CD4-positive, alpha-beta T cell (primary cell): Measurements from ENCODE around the gene RB1. TPM values are rescaled to one million over a fixed set of nuclear protein-coding genes. Genes with fewer than 3 reads are reported as not detected.
"Not testable (repeated sequence)": the region's sequence is repeated elsewhere in the genome, so short reads cannot be mapped to it uniquely, and the experiment has no call there.

Experiments used
- ATAC-seq: fragments of 200-7000 bp; cut with Tn5 transposase; one replicate; pipeline ENCODE4 v1.10.0; 2022; ENCODE audit warnings: mild to moderate bottlenecking; ENCODE audit not compliant: poor library complexity
- CTCF ChIA-PET: fragments of 350-600 bp; sonication (Branson Sonifier 250); formaldehyde crosslinking; loops from one replicate; lab custom pipeline; 2021; ENCODE audit warnings: antibody characterized with exemption, inconsistent platforms; lab: Charles Lee
- POLR2A ChIA-PET: fragments of 350-600 bp; sonication (Branson Sonifier 250); formaldehyde crosslinking; loops from one replicate; lab custom pipeline; 2021; ENCODE audit warnings: antibody characterized with exemption, inconsistent platforms; lab: Charles Lee
- DNase-seq, 14 experiments: peaks; one replicate each; pipeline ENCODE4 v3.0.0-alpha.2; 2013 to 2020; ENCODE audit warnings: mixed read lengths in 2 of 14
- H3K27ac ChIP-seq, 2 donors: one replicate each; pipeline versions ENCODE4 v1.5.1 to v1.7.0; 2013; ENCODE audit warnings: low read length in 2 of 2, low read depth in 1 of 2, mild to moderate bottlenecking in 1 of 2
- H3K27me3 ChIP-seq, 2 experiments: 1 replicate in 1 of 2; 2 replicates in 1 of 2; pipeline versions ENCODE4 v1.6.1 to v1.7.0; 2013; ENCODE audit warnings: low read length in 2 of 2, control low read depth in 1 of 2, mild to moderate bottlenecking in 1 of 2, moderate library complexity in 1 of 2; ENCODE audit not compliant: insufficient read depth in 2 of 2, control insufficient read depth in 1 of 2
- H3K36me3 ChIP-seq: one replicate; pipeline ENCODE4 v1.6.1; 2013; ENCODE audit warnings: low read length, control low read depth; ENCODE audit not compliant: insufficient read depth
- H3K4me1 ChIP-seq: one replicate; pipeline ENCODE4 v1.6.1; 2013; ENCODE audit warnings: low read length, control low read depth; ENCODE audit not compliant: insufficient read depth
- H3K4me3 ChIP-seq: one replicate; pipeline ENCODE4 v1.5.1; 2013; ENCODE audit warnings: mild to moderate bottlenecking, low read length, moderate library complexity
- H3K9me3 ChIP-seq, 2 experiments: 1 replicate in 1 of 2; 2 replicates in 1 of 2; pipeline versions ENCODE4 v1.6.1 to v1.7.0; 2013; ENCODE audit warnings: low read length in 2 of 2, mild to moderate bottlenecking in 2 of 2, control low read depth in 1 of 2, moderate library complexity in 1 of 2; ENCODE audit not compliant: control insufficient read depth in 1 of 2, insufficient read depth in 1 of 2
- H3K27ac Mint-ChIP-seq: one replicate; pipeline ENCODE4 v1.8.0; 2020; ENCODE audit warnings: mixed read lengths
- H3K27me3 Mint-ChIP-seq: one replicate; pipeline ENCODE4 v1.8.0; 2021; ENCODE audit warnings: mixed read lengths
- H3K36me3 Mint-ChIP-seq: one replicate; pipeline ENCODE4 v1.8.0; 2021; ENCODE audit warnings: low read depth, mixed read lengths
- H3K4me1 Mint-ChIP-seq: one replicate; pipeline ENCODE4 v1.8.0; 2021; ENCODE audit warnings: low read depth, mixed read lengths
- H3K4me3 Mint-ChIP-seq: one replicate; pipeline ENCODE4 v1.8.0; 2020; ENCODE audit warnings: mild to moderate bottlenecking, mixed read lengths
- H3K9me3 Mint-ChIP-seq: one replicate; pipeline ENCODE4 v1.8.0; 2020; ENCODE audit warnings: mixed read lengths
- intact Hi-C, 2 experiments: fragments of 100-400 bp; cut with DNase I in 1 of 2; cut with micrococcal nuclease in 1 of 2; formaldehyde crosslinking; loops; one replicate each; pipeline versions ENCODE4 v1.15.1 to v1.9.0; 2023 to 2025; cut with DNase I, micrococcal nuclease
- total RNA-seq, 174 experiments: library from RNA in 2 of 174; stranded (reverse) in 2 of 174; gene quantifications; one replicate each; pipeline ENCODE4 v1.2.3 and lab custom pipeline; 2021 to 2026
- TF ChIP-seq, protein P1 (sequence below): fragments of 200-600 bp; IDR thresholded peaks from one replicate; pipeline ENCODE4 v1.8.0; 2022; ENCODE audit warnings: antibody characterized with exemption, mild to moderate bottlenecking

Gene RB1
- total RNA-seq, 2 experiments from 2014 or later = 14.9 to 18.4 TPM

DNA sequence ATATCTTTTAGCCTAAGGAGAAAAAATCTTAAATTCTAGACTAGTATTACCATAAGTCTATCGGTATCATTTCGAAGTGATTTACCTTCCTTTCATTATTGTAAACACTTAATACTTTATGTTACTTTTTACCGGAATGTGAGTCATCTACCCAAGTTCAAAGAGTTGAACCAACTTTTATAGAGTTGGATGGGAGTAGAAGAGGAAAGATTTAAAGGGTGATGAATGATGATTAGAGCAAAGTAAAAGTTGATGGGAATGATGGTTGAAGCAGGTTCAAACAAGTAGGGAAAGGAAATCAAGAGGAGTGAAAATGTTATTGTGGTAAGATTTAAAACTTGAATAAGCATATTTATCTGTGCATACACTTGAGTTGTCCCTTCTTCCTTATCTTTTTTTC is 120.7 kb downstream of the RB1 start:
- intact Hi-C loops = no loop called here
- Histone ChIP-seq H3K27me3 (no peaks in the 10 kb centered on the region), H3K4me3 (no peak overlapping the region), H3K27ac (no peak overlapping the region), H3K4me1 (peaks cover 2% of the 10 kb centered on the region), H3K36me3 (no peaks in the 10 kb centered on the region), H3K9me3 (no peaks in the 10 kb centered on the region)
- H3K36me3 Mint-ChIP-seq = peaks cover 5% of the 10 kb centered on the region
- no peak for DNase-seq
- TF ChIP-seq, protein P1, sequence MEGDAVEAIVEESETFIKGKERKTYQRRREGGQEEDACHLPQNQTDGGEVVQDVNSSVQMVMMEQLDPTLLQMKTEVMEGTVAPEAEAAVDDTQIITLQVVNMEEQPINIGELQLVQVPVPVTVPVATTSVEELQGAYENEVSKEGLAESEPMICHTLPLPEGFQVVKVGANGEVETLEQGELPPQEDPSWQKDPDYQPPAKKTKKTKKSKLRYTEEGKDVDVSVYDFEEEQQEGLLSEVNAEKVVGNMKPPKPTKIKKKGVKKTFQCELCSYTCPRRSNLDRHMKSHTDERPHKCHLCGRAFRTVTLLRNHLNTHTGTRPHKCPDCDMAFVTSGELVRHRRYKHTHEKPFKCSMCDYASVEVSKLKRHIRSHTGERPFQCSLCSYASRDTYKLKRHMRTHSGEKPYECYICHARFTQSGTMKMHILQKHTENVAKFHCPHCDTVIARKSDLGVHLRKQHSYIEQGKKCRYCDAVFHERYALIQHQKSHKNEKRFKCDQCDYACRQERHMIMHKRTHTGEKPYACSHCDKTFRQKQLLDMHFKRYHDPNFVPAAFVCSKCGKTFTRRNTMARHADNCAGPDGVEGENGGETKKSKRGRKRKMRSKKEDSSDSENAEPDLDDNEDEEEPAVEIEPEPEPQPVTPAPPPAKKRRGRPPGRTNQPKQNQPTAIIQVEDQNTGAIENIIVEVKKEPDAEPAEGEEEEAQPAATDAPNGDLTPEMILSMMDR = no peak
- ATAC-seq = no peak
- H3K9me3 Mint-ChIP-seq = peaks cover 7% of the 10 kb centered on the region
- no peak overlapping the region for H3K4me3 Mint-ChIP-seq
- ChIA-PET CTCF (no interaction called here), POLR2A (no interaction called here)
- H3K27ac Mint-ChIP-seq = no peak overlapping the region
- peaks cover 7% of the 10 kb centered on the region for H3K4me1 Mint-ChIP-seq
- no peaks in the 10 kb centered on the region for H3K27me3 Mint-ChIP-seq

DNA sequence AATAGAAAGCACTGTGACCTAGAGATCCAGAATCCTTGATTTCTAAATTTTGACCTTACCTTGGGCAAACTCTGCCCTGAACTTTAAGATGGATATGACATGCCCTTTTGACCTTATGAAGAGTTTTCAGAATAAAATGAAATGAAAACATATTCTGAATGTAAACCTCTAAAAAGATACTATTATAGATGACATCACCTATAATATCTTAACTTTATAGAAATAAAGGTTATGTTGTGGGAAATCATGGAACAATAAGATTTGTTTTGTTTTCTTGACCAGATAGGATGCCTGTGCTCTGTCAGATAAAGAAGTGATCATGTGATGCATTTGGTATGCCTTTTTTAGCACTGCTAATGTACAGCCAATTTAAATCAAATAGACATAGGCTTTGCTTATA is 122.5 kb downstream of the RB1 start:
- ATAC-seq (no peak), DNase-seq (no peak)
- H3K36me3 ChIP-seq = no peaks in the 10 kb centered on the region
- TF ChIP-seq, protein P1 = no peak
- H3K9me3 ChIP-seq = no peaks in the 10 kb centered on the region
- H3K9me3 Mint-ChIP-seq = peaks cover 2% of the 10 kb centered on the region
- peaks cover 23% of the 10 kb centered on the region for H3K4me1 Mint-ChIP-seq
- no peak overlapping the region for H3K27ac Mint-ChIP-seq
- H3K27ac ChIP-seq = no peak overlapping the region
- H3K4me3 Mint-ChIP-seq = no peak overlapping the region
- no peaks in the 10 kb centered on the region for H3K27me3 ChIP-seq
- no peaks in the 10 kb centered on the region for H3K27me3 Mint-ChIP-seq
- POLR2A ChIA-PET = no interaction called here
- H3K36me3 Mint-ChIP-seq = peaks cover 5% of the 10 kb centered on the region
- H3K4me1 ChIP-seq = peaks cover 6% of the 10 kb centered on the region
- H3K4me3 ChIP-seq = no peak overlapping the region
- intact Hi-C loops = no loop called here
- CTCF ChIA-PET = no interaction called here

DNA sequence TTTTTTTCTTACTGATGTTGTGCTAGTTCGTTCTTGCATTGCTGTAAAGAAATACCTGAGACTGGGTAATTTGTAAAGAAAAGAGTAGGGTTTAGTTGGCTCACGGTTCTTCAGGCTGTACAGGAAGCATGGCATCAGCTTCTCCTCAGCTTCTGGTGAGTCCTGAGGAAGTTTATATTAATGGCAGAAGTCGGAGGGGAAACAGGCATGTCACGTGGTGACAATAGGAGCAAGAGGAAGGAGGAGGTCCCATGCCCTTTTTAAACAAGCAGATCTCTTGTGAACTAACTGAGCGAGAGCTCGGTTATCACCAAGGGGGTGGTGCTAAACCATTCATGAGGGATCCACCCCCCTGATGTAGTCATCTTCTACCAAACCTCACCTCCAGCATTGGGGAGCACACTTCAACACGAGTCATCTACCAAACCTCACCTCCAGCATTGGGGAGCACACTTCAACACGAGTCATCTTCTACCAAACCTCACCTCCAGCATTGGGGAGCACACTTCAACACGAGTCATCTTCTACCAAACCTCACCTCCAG is 123.3 kb downstream of the RB1 start:
- H3K9me3 ChIP-seq, H3K27me3 ChIP-seq, intact Hi-C loops, DNase-seq, H3K4me3 ChIP-seq, H3K27me3 Mint-ChIP-seq, CTCF ChIA-PET, ATAC-seq, H3K27ac ChIP-seq, H3K4me1 ChIP-seq, H3K9me3 Mint-ChIP-seq, H3K27ac Mint-ChIP-seq, H3K36me3 ChIP-seq, H3K4me3 Mint-ChIP-seq, H3K36me3 Mint-ChIP-seq: not testable (repeated sequence)
- H3K4me1 Mint-ChIP-seq = peaks cover 31% of the 10 kb centered on the region
- POLR2A ChIA-PET = interaction anchor here (0.8 kb wide), 1 partner anchor 10 kb away, joined by 3 read pairs; no protein-coding TSS in a partner anchor

GRCh38 chr13:48429036-48429435 is 125.5 kb downstream of the RB1 start:
- intact Hi-C loops = no loop called here
- TF ChIP-seq, protein P1 = no peak
- Mint-ChIP-seq H3K27ac (no peak overlapping the region), H3K27me3 (no peaks in the 10 kb centered on the region), H3K9me3 (no peaks in the 10 kb centered on the region), H3K36me3 (peaks cover 5% of the 10 kb centered on the region), H3K4me1 (peaks cover 38% of the 10 kb centered on the region), H3K4me3 (no peak overlapping the region)
- ATAC-seq (no peak), DNase-seq (no peak)
- no peaks in the 10 kb centered on the region for H3K9me3 ChIP-seq
- POLR2A ChIA-PET = interaction anchor here (1.3 to 1.8 kb wide), 2 partner anchors 16 to 53 kb away, joined by 3 to 4 read pairs; partner anchors contain the start of gene LPAR6
- no peak overlapping the region for H3K4me3 ChIP-seq
- H3K27ac ChIP-seq = no peak overlapping the region
- no peaks in the 10 kb centered on the region for H3K27me3 ChIP-seq
- no peaks in the 10 kb centered on the region for H3K36me3 ChIP-seq
- CTCF ChIA-PET = no interaction called here
- H3K4me1 ChIP-seq = peaks cover 6% of the 10 kb centered on the region
